Neural cell (in vitro differentiated cells): ENCODE results near the gene LTA4H.

Experiments
- POLR2AphosphoS5 ChIP-seq: IDR thresholded peaks from 2 replicates; pipeline ENCODE4 v1.6.1; 2012
- RAD21 ChIP-seq: fragments of 450-650 bp; conservative IDR thresholded peaks from 2 replicates; pipeline ENCODE4 v1.6.1; 2014; ENCODE audit warnings: antibody characterized with exemption, mild to moderate bottlenecking, moderate library complexity
- SMC3 ChIP-seq: fragments of 450-650 bp; conservative IDR thresholded peaks from 2 replicates; pipeline ENCODE4 v1.6.1; 2014; ENCODE audit warnings: antibody characterized with exemption, mild to moderate bottlenecking, moderate library complexity; ENCODE audit not compliant: poor library complexity
- TF ChIP-seq, protein P1 (sequence below): fragments of 450-650 bp; IDR thresholded peaks from 2 replicates; pipeline ENCODE4 v1.5.1; 2014; ENCODE audit warnings: antibody characterized with exemption, mild to moderate bottlenecking, moderate library complexity; ENCODE audit not compliant: poor library complexity, severe bottlenecking

DNA sequence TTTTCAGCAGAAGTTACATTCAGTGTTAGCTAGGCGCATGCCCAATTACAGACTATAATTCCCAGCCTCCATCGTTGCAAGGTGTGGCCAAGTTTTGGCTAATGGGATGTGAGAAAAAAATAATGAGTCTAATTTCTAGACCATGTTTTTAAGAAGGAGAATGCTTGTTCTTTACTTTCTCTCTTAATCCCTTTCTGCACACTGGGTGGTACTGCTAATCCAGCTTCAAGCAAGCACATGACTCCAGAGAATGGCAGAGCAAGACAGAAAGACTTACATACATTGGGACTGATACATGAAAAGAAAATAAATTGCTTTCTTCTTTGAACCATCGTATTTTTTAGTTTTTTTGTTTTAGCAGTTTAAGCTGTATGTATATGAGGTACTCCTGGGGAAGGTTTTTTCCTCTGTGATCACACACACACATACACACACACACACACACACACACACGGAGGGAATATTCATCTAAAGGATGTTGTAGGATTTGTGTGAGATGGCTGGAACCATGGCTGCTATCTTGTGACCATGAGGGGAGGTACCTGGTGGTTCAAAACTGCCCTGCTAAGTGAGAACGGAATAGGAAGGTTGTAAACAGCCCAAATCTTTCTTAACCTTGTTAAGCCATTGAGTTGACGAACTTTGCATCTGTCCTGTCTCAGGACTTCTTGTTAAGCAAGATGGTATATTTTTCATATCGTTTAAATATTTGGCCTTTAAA, 34.3 kb upstream of the LTA4H start:
- TF ChIP-seq SMC3 (no peak), POLR2AphosphoS5 (no peak), RAD21 (no peak)
- TF ChIP-seq, protein P1, sequence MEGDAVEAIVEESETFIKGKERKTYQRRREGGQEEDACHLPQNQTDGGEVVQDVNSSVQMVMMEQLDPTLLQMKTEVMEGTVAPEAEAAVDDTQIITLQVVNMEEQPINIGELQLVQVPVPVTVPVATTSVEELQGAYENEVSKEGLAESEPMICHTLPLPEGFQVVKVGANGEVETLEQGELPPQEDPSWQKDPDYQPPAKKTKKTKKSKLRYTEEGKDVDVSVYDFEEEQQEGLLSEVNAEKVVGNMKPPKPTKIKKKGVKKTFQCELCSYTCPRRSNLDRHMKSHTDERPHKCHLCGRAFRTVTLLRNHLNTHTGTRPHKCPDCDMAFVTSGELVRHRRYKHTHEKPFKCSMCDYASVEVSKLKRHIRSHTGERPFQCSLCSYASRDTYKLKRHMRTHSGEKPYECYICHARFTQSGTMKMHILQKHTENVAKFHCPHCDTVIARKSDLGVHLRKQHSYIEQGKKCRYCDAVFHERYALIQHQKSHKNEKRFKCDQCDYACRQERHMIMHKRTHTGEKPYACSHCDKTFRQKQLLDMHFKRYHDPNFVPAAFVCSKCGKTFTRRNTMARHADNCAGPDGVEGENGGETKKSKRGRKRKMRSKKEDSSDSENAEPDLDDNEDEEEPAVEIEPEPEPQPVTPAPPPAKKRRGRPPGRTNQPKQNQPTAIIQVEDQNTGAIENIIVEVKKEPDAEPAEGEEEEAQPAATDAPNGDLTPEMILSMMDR: no peak
